Daoy (cell line): ENCODE results near the gene TMEM229B. TPM values are rescaled to one million over a fixed set of nuclear protein-coding genes. Genes with fewer than 3 reads are reported as not detected.
A peak's percentile ranks its signal among the peaks of the same experiment; 100 is the strongest.
"Not testable (repeated sequence)": the region's sequence is repeated elsewhere in the genome, so short reads cannot be mapped to it uniquely, and the experiment has no call there.

Source experiments
- DNase-seq: peaks from one replicate; pipeline ENCODE4 v3.0.0-alpha.2; 2015; ENCODE audit warnings: low read depth
- total RNA-seq: library from RNA; depleted of rRNA; stranded (reverse); fragments of >200 nt; shearing (Covaris generic); gene quantifications from 2 replicates; pipeline ENCODE4 v1.2.3, GENCODE V29; 2014

TMEM229B gene
- total RNA-seq, 1 experiment from 2014 or later: 8.5 TPM

GRCh38 chr14:67456732-67457131, 31.8 kb downstream of the TMEM229B start:
- DNase-seq: no peak

- no peak for DNase-seq
Measured at GRCh38 chr14:67453575-67454300, 34.8 kb downstream of the TMEM229B start.

- not testable (repeated sequence) for DNase-seq
Measured at GRCh38 chr14:67451667-67452066, 36.9 kb downstream of the TMEM229B start.

GRCh38 chr14:67449096-67449495, 39.4 kb downstream of the TMEM229B start:
- no peak for DNase-seq

GRCh38 chr14:67447033-67447381, 41.5 kb downstream of the TMEM229B start:
- no peak for DNase-seq

GRCh38 chr14:67446371-67447032, 42.0 kb downstream of the TMEM229B start:
- no peak for DNase-seq

- DNase-seq: no peak
Measured at GRCh38 chr14:67444395-67444794, 44.1 kb downstream of the TMEM229B start.

- no peak for DNase-seq
Measured at GRCh38 chr14:67442139-67442906, 46.2 kb downstream of the TMEM229B start.

GRCh38 chr14:67441672-67442071, 46.8 kb downstream of the TMEM229B start:
- no peak for DNase-seq

GRCh38 chr14:67441256-67441655, 47.3 kb downstream of the TMEM229B start:
- DNase-seq: no peak

GRCh38 chr14:67440513-67440912, 48.0 kb downstream of the TMEM229B start:
- no peak for DNase-seq

GRCh38 chr14:67438969-67439368, 49.6 kb downstream of the TMEM229B start:
- no peak for DNase-seq

GRCh38 chr14:67436006-67436866, 52.3 kb downstream of the TMEM229B start:
- no peak for DNase-seq

- no peak for DNase-seq
Measured at GRCh38 chr14:67435603-67436002, 52.9 kb downstream of the TMEM229B start.

GRCh38 chr14:67432050-67432564, 56.4 kb downstream of the TMEM229B start:
- no peak for DNase-seq

- no peak for DNase-seq
Measured at GRCh38 chr14:67429510-67430205, 58.9 kb downstream of the TMEM229B start.

GRCh38 chr14:67428501-67429031, 60.0 kb downstream of the TMEM229B start:
- DNase-seq: peak; percentile 90

- peak; percentile 88 for DNase-seq
Measured at GRCh38 chr14:67426983-67427606, 61.4 kb downstream of the TMEM229B start.

GRCh38 chr14:67426161-67426560, 62.4 kb downstream of the TMEM229B start:
- no peak for DNase-seq

- no peak for DNase-seq
Measured at GRCh38 chr14:67425608-67426007, 62.9 kb downstream of the TMEM229B start.
